Measurements from ENCODE around the gene SLC25A22. TPM values are rescaled to one million over a fixed set of nuclear protein-coding genes. Genes with fewer than 3 reads are reported as not detected.
A peak's percentile ranks its signal among the peaks of the same experiment; 100 is the strongest.

Gene SLC25A22
- total RNA-seq, 2 donors from 2014 or later = 16.0 to 16.8 TPM

DNA sequence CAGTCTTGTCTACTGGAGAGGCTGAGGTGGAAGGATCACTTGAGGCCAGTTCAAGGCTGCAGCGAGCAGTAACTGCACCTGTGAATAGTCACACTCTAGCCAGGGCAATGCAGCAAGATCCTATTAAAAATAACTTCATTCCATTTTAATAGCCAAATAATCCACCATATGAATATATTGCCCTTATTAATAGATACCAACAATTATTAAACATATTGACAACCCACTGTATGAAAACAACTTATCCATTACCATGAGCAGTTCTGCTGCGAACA is 31.2 kb downstream of the SLC25A22 start:
- DNase-seq (no peak), ATAC-seq (no peak)
- intact Hi-C loops (cut with DNase I, micrococcal nuclease) = no loop called here

GRCh38 chr11:766106-766935 is 31.8 kb downstream of the SLC25A22 start:
- DNase-seq (no peak), ATAC-seq (peak; percentile 14)
- intact Hi-C loops (cut with DNase I, micrococcal nuclease) = no loop called here

DNA sequence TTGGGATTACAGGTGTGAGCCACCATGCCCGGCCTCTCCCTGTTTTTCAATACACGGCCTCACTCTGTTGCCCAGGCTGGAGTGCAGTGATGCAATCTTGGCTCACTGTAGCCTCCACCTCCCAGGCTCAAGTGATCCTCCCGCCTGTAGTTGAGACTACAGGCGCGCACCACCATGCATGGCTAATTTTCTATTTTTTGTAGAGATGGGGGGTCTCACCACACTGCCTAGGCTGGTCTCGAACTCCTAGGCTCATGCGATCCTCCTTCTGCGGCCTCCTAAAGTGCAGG is 32.3 kb downstream of the SLC25A22 start:
- intact Hi-C loops (cut with DNase I, micrococcal nuclease) = no loop called here
- ATAC-seq (no peak), DNase-seq (no peak)

DNA sequence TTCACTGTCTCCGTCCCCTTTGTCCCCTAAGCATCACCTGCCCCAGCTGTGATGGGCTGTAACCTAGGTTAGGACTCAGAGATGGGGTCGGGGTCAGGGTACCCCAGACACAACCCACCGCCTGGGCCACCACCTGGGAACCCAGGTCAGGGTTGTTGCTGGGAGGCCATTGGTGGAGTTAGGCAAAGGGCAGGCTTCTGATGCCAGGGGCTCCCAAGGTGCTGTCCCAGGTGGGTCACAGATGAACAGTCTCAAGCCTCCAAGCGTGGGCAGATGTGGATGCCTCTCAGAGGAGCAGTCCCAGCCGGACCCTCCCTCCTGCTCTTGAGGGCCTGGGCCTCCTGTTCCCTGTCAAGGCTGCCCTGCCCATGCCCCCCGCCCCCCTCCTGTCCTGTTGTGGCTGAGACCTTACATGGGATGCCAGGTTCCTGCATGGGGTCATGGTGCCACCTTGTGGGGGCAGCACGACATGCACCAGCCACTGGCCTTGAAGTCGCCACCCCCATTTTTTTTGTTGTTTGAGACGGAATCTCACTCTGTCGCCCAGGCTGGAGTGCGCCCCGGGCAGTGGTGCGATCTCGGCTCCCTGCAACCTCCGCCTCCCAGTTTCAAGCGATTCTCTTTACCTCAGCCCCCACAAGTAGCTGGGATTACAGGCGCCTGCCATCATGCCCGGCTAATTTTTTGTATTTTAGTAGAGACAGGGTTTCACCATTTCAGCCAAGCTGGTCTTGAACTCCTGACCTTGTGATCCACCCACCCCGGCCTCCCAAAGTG is 32.9 kb downstream of the SLC25A22 start:
- peak; percentile 30 for ATAC-seq
- DNase-seq = peak; percentile 52 to 67
- intact Hi-C loops (cut with DNase I, micrococcal nuclease) = no loop called here

- no peak for DNase-seq
- ATAC-seq = no peak
- intact Hi-C loops (cut with DNase I, micrococcal nuclease) = no loop called here
Observed at GRCh38 chr11:764322-765024, 33.6 kb downstream of the SLC25A22 start.

GRCh38 chr11:763549-764321 is 34.3 kb downstream of the SLC25A22 start:
- no peak for DNase-seq
- peak; percentile 5 for ATAC-seq
- intact Hi-C loops (cut with DNase I, micrococcal nuclease) = no loop called here

DNA sequence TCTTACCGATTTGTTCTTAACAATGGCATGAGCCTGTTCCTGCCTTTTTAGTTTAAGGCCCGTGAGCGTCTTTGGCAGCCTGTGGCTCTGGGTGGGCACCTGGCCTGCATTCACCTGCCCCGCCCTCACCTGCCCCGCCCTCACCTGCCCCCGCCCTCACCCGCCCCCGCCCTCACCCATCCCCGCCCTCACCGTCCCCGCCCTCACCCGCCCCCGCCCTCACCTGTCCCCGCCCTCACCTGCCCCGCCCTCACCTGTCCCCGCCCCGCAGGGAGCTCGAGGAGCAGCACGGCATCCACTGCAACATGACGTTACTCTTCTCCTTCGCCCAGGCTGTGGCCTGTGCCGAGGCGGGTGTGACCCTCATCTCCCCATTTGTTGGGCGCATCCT is 35.0 kb downstream of the SLC25A22 start:
- peak; percentile 69 to 72 for DNase-seq
- ATAC-seq = peak; percentile 76
- intact Hi-C loops (cut with DNase I, micrococcal nuclease) = no loop called here

GRCh38 chr11:762421-763072 is 35.5 kb downstream of the SLC25A22 start:
- peak; percentile 50 to 59 for DNase-seq
- intact Hi-C loops (cut with DNase I, micrococcal nuclease) = no loop called here
- peak; percentile 64 for ATAC-seq

DNA sequence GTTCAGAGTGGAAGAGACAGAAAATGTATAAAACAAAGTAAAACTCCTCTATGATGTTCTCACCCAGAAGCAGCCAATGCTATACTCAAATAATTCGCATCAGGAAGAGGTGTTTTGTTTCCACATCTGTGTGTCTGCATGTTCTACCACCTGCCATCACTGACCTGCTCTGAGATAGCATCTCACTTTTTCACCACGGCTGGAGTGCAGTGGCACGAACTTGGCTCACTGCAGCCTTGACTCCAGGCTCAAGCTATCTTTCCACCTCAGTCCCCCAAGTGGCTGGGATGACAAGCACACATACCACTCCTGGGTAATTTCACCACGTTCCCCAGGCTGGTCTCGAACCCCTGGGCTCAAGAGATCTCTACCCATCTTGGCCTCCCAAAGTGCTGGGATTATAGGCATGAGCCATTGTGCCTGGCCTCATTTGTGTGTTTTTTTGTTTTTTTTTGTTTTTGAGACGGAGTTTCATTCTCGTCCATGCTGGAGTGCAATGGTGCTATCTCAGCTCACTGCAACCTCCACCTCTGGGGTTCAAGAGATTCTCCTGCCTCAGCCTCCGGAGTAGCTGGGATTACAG is 36.5 kb downstream of the SLC25A22 start:
- no peak for ATAC-seq
- no peak for DNase-seq
- intact Hi-C loops (cut with DNase I, micrococcal nuclease) = no loop called here

GRCh38 chr11:760236-760635 is 37.8 kb downstream of the SLC25A22 start:
- DNase-seq = no peak
- intact Hi-C loops (cut with DNase I, micrococcal nuclease) = no loop called here
- ATAC-seq = no peak

- intact Hi-C loops (cut with DNase I, micrococcal nuclease) = no loop called here
- no peak for DNase-seq
- no peak for ATAC-seq
Observed at GRCh38 chr11:749731-750130, 48.4 kb downstream of the SLC25A22 start.

GRCh38 chr11:748007-748359 is 50.1 kb downstream of the SLC25A22 start:
- ATAC-seq = peak; percentile 21
- DNase-seq = peak in 1 of 2 donors; percentile 27

DNA sequence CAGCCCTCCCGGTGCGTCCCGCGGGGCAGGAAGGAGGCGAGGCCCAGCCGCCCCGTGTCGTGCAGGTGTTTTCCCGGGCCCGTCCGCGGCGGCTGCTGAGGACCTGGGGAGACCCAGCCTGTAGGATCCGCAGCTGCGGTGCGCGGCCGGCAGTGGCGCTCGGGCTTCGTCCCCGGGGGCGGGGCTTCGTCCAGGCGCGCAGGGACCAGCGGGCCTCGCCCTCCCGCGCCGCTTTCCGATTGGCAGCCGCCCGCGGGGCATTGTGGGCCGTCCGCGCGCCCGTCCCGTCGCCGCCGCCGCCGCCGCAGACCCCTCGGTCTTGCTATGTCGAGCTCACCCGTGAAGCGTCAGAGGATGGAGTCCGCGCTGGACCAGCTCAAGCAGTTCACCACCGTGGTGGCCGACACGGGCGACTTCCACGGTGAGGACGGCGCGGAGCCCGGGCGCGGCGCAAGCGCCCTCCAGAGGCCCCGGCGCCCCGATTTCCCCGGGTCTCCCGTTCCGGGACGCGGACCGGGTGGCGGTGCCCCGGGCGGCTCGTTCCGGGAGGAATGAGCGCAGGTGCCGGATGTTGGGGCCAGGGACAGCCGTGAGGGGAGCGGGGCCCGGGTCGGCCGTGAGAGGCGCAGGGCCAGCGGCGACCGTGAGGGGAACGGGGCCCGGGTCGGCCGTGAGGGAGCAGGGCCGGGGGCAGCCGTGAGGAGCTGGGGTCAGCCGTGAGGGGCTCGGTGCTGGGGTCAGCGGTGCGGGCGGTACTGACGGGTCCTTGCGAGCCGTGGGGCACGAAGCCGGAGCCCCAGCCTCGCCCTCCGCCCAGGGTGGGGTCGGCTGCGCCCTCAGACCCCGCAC is 50.7 kb downstream of the SLC25A22 start, which contains the start of gene TALDO1:
TALDO1 (plus strand) TSS at position 307 of the 849 bp plus-strand sequence; CDS start at position 325, 18 bp downstream.
- intact Hi-C loops (cut with DNase I, micrococcal nuclease) = no loop called here
- DNase-seq = peak; percentile 89 to 93
- peak; percentile 97 for ATAC-seq

More at GRCh38 chr11:748007-748359, 50.1 kb downstream of the SLC25A22 start:
- intact Hi-C loops (cut with DNase I, micrococcal nuclease) = no loop called here

GRCh38 chr11:746289-747157 is 51.6 kb downstream of the SLC25A22 start:
- DNase-seq (no peak), ATAC-seq (peak; percentile 26)
- intact Hi-C loops (cut with DNase I, micrococcal nuclease) = no loop called here

DNA sequence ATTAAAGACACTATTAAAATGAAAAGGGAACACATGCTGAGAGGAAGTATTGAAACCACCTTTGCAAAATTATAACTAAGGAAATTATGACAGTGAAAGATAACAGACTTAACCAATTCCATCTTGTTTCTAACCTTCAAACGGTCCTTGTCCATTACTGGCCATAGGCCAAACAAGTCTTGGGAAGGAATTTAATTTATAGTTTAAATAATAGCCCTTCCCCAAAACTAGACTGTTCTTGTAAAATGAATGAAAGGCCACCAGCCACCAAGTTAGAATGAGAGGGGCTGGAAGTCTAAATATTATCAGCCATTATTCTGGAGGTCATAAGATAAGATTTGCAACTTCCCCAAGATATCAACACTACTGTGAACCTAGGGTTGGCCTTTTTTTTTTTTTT is 52.7 kb downstream of the SLC25A22 start:
- intact Hi-C loops (cut with DNase I, micrococcal nuclease) = no loop called here
- ATAC-seq (no peak), DNase-seq (no peak)

- DNase-seq = no peak
- intact Hi-C loops (cut with DNase I, micrococcal nuclease) = no loop called here
- ATAC-seq = no peak
Observed at GRCh38 chr11:742571-743201, 55.4 kb downstream of the SLC25A22 start.

Measured in left colon (tissue), 2 donors.